HEK293 (cell line): ENCODE measurements around the gene KRI1.
"Not testable (repeated sequence)": the region's sequence is repeated elsewhere in the genome, so short reads cannot be mapped to it uniquely, and the experiment has no call there.

Experiments used
- BCL11A ChIP-seq: fragments of 450-650 bp; formaldehyde crosslinking; IDR thresholded peaks from 2 replicates; pipeline ENCODE4 v1.5.1; 2016; ENCODE audit warnings: low read depth, missing biosample characterization, missing genetic modification characterization
- CTCF ChIP-seq: fragments of 450-650 bp; formaldehyde crosslinking; IDR thresholded peaks from 2 replicates; pipeline ENCODE4 v1.5.1; 2016; ENCODE audit warnings: missing biosample characterization, missing genetic modification characterization
- GLI4 ChIP-seq: fragments of 450-650 bp; formaldehyde crosslinking; IDR thresholded peaks from 2 replicates; pipeline ENCODE4 v1.5.1; 2016; ENCODE audit warnings: missing biosample characterization, missing genetic modification characterization
- PATZ1 ChIP-seq: fragments of 450-650 bp; formaldehyde crosslinking; IDR thresholded peaks from 2 replicates; pipeline ENCODE4 v1.5.1; 2016; ENCODE audit warnings: missing biosample characterization, missing genetic modification characterization
- TCF7L2 ChIP-seq: IDR thresholded peaks from 2 replicates; pipeline ENCODE4 v1.6.1; 2011; ENCODE audit warnings: low read depth, mild to moderate bottlenecking, inconsistent platforms, low read length, moderate library complexity, borderline replicate concordance
- ZNF138 ChIP-seq: fragments of 450-650 bp; formaldehyde crosslinking; IDR thresholded peaks from 2 replicates; pipeline ENCODE4 v1.5.1; 2016; ENCODE audit warnings: missing biosample characterization, missing genetic modification characterization, borderline replicate concordance
- ZNF211 ChIP-seq: fragments of 450-650 bp; formaldehyde crosslinking; IDR thresholded peaks from 2 replicates; pipeline ENCODE4 v1.5.1; 2016; ENCODE audit warnings: low read depth, missing biosample characterization, missing genetic modification characterization
- ZNF274 ChIP-seq, 2 experiments: fragments of 200-500 bp in 1 of 2; fragments of 450-650 bp in 1 of 2; sonication (Bioruptor generic) in 1 of 2; formaldehyde crosslinking in 1 of 2; IDR thresholded peaks; 2 replicates each; pipeline versions ENCODE4 v1.5.1 to v1.6.1; 2014 to 2016; ENCODE audit warnings: borderline replicate concordance in 1 of 2, inconsistent platforms in 1 of 2, low read length in 1 of 2, missing biosample characterization in 1 of 2, missing genetic modification characterization in 1 of 2
- ZNF398 ChIP-seq: fragments of 450-650 bp; formaldehyde crosslinking; IDR thresholded peaks from 2 replicates; pipeline ENCODE4 v1.5.1; 2017; ENCODE audit warnings: missing biosample characterization, missing genetic modification characterization
- ZNF600 ChIP-seq: fragments of 450-650 bp; formaldehyde crosslinking; IDR thresholded peaks from 2 replicates; pipeline ENCODE4 v1.5.1; 2016; ENCODE audit warnings: missing biosample characterization, missing genetic modification characterization
- ZNF629 ChIP-seq: fragments of 450-650 bp; formaldehyde crosslinking; IDR thresholded peaks from 2 replicates; pipeline ENCODE4 v1.5.1; 2017; ENCODE audit warnings: missing biosample characterization, missing genetic modification characterization

- TF ChIP-seq ZNF138 (tag by site-specific recombination); BCL11A (tag by site-specific recombination); TCF7L2; ZNF211 (tag by site-specific recombination); ZNF274 (IDR thresholded peaks at IDR 0.05; ENCODE audit: low read length); ZNF274 (tag by site-specific recombination; IDR thresholded peaks at IDR 0.05; ENCODE audit: borderline replicate concordance); CTCF; PATZ1 (tag by site-specific recombination); ZNF629 (tag by site-specific recombination); ZNF398 (tag by site-specific recombination); ZNF600 (tag by site-specific recombination); GLI4 (tag by site-specific recombination): not testable (repeated sequence)
These were observed 8.0 kb upstream of the KRI1 start for GRCh38 chr19:10573793-10574192.
